ENCODE results near the gene PDIA4. TPM values are rescaled to one million over a fixed set of nuclear protein-coding genes. Genes with fewer than 3 reads are reported as not detected.

PDIA4 gene
- total RNA-seq, 4 donors from 2014 or later = 48.6 to 61.8 (median 57.4) TPM

- Histone ChIP-seq H3K4me3 (no peak overlapping the region), H3K27ac (no peak overlapping the region), H3K4me1 (peaks cover 2% of the 10 kb centered on the region), H3K27me3 (no peaks in the 10 kb centered on the region), H3K36me3 (no peaks in the 10 kb centered on the region), H3K9me3 (no peaks in the 10 kb centered on the region)
- WGBS = 19% methylated on average over 1 of the region's 1 CpG
- DNase-seq (ENCODE audit: low spot score in 2 of 2) = no peak
- no peak for TF ChIP-seq EP300 (IDR thresholded peaks at IDR 0.05)
- no peak for TF ChIP-seq POLR2A (IDR thresholded peaks at IDR 0.05)
- no peak for TF ChIP-seq CTCF (IDR thresholded peaks at IDR 0.05)
Observed at GRCh38 chr7:149060156-149060555, 31.9 kb upstream of the PDIA4 start.

- Histone ChIP-seq H3K4me1 (no peaks in the 10 kb centered on the region), H3K36me3 (no peaks in the 10 kb centered on the region), H3K27me3 (no peaks in the 10 kb centered on the region), H3K9me3 (no peaks in the 10 kb centered on the region), H3K27ac (no peak overlapping the region), H3K4me3 (no peak overlapping the region)
- no peak for DNase-seq (ENCODE audit: low spot score in 2 of 2)
- no peak for TF ChIP-seq POLR2AphosphoS5 (IDR thresholded peaks at IDR 0.05)
- TF ChIP-seq POLR2A (IDR thresholded peaks at IDR 0.05) = no peak
- no peak for TF ChIP-seq CTCF (IDR thresholded peaks at IDR 0.05)
- TF ChIP-seq EP300 (IDR thresholded peaks at IDR 0.05) = no peak
- WGBS = 93% methylated on average over 7 of the region's 8 CpGs
Observed at GRCh38 chr7:149053885-149054284, 25.6 kb upstream of the PDIA4 start.

- Histone ChIP-seq H3K27ac (no peak overlapping the region), H3K36me3 (no peaks in the 10 kb centered on the region), H3K4me1 (no peaks in the 10 kb centered on the region), H3K9me3 (no peaks in the 10 kb centered on the region), H3K4me3 (no peak overlapping the region), H3K27me3 (no peaks in the 10 kb centered on the region)
- DNase-seq (ENCODE audit: low spot score in 2 of 2) = no peak
- TF ChIP-seq CTCF (IDR thresholded peaks at IDR 0.05) (no peak), POLR2A (IDR thresholded peaks at IDR 0.05) (no peak), EP300 (IDR thresholded peaks at IDR 0.05) (no peak), POLR2AphosphoS5 (IDR thresholded peaks at IDR 0.05) (no peak)
- WGBS = 100% methylated on average over 1 of the region's 1 CpG
Observed at GRCh38 chr7:149053384-149053783, 25.1 kb upstream of the PDIA4 start.

- no peaks in the 10 kb centered on the region for H3K4me1 ChIP-seq
- no peak for TF ChIP-seq CTCF (IDR thresholded peaks at IDR 0.05)
- TF ChIP-seq EP300 (IDR thresholded peaks at IDR 0.05) = no peak
- TF ChIP-seq POLR2A (IDR thresholded peaks at IDR 0.05) = no peak
- TF ChIP-seq POLR2AphosphoS5 (IDR thresholded peaks at IDR 0.05) = no peak
- H3K4me3 ChIP-seq = no peak overlapping the region
- H3K36me3 ChIP-seq = no peaks in the 10 kb centered on the region
- no peak overlapping the region for H3K27ac ChIP-seq
- 89% methylated on average over 3 of the region's 3 CpGs for WGBS
- no peaks in the 10 kb centered on the region for H3K27me3 ChIP-seq
- DNase-seq (ENCODE audit: low spot score in 2 of 2) = no peak
- H3K9me3 ChIP-seq = no peaks in the 10 kb centered on the region
Observed at GRCh38 chr7:149050941-149051340, 22.6 kb upstream of the PDIA4 start.

GRCh38 chr7:149048805-149049204 is 20.5 kb upstream of the PDIA4 start:
- Histone ChIP-seq H3K27me3 (no peaks in the 10 kb centered on the region), H3K36me3 (no peaks in the 10 kb centered on the region), H3K4me3 (no peak overlapping the region), H3K4me1 (no peaks in the 10 kb centered on the region), H3K9me3 (no peaks in the 10 kb centered on the region), H3K27ac (no peak overlapping the region)
- DNase-seq (ENCODE audit: low spot score in 2 of 2) = no peak
- WGBS = 92% methylated on average over 3 of the region's 3 CpGs
- no peak for TF ChIP-seq POLR2AphosphoS5 (IDR thresholded peaks at IDR 0.05)
- no peak for TF ChIP-seq POLR2A (IDR thresholded peaks at IDR 0.05)
- TF ChIP-seq CTCF (IDR thresholded peaks at IDR 0.05) = no peak
- no peak for TF ChIP-seq EP300 (IDR thresholded peaks at IDR 0.05)
